ENCODE results near the gene TMTC3. TPM values are rescaled to one million over a fixed set of nuclear protein-coding genes. Genes with fewer than 3 reads are reported as not detected.

The TMTC3 gene
- total RNA-seq, 1 donor from 2014 or later, result 14.5 TPM

- H3K36me3 ChIP-seq, result no peaks in the 10 kb centered on the region
- H3K27ac ChIP-seq, result no peak overlapping the region
- no peak for TF ChIP-seq CTCF (IDR thresholded peaks at IDR 0.05)
- H3K4me1 ChIP-seq, result no peaks in the 10 kb centered on the region
- no peak overlapping the region for H3K4me3 ChIP-seq
- intact Hi-C loops (cut with DNase I), result no loop called here
- H3K9me3 ChIP-seq, result no peaks in the 10 kb centered on the region
- H3K27me3 ChIP-seq, result no peaks in the 10 kb centered on the region
- no peak for DNase-seq (ENCODE audit: low spot score in 2 of 2)
Measured at GRCh38 chr12:88248606-88249005, 106.5 kb downstream of the TMTC3 start.

Other genes starting within 250 kb of the TMTC3 start
- gene C12orf50, start 112.9 kb upstream of the TMTC3 start, total RNA-seq, result not detected
- gene CEP290, start 219 bp upstream of the TMTC3 start, total RNA-seq, result 7.2 TPM